H9 (cell line): ENCODE results near the gene DQX1. TPM values are rescaled to one million over a fixed set of nuclear protein-coding genes. Genes with fewer than 3 reads are reported as not detected.
"Not testable (repeated sequence)": the region's sequence is repeated elsewhere in the genome, so short reads cannot be mapped to it uniquely, and the experiment has no call there.

Experiments
- DNase-seq: peaks from one replicate; pipeline ENCODE4 v3.0.0-alpha.2; 2017
- H2AFZ ChIP-seq: one replicate; pipeline ENCODE4 v1.6.1; 2013; ENCODE audit warnings: mild to moderate bottlenecking, low read length, control low read depth, moderate library complexity
- H2AK5ac ChIP-seq: 2 replicates; pipeline ENCODE4 v1.6.1; 2013; ENCODE audit warnings: low read length, control low read depth, mixed read lengths; ENCODE audit not compliant: insufficient read length
- H2BK120ac ChIP-seq: one replicate; pipeline ENCODE4 v1.6.1; 2013; ENCODE audit warnings: low read depth, mild to moderate bottlenecking, low read length, control low read depth, inconsistent platforms; ENCODE audit not compliant: poor library complexity, severe bottlenecking
- H2BK12ac ChIP-seq: 2 replicates; pipeline ENCODE4 v1.6.1; 2013; ENCODE audit warnings: low read length, control low read depth, mixed read lengths, low read depth; ENCODE audit not compliant: insufficient read length
- H2BK15ac ChIP-seq: 2 replicates; pipeline ENCODE4 v1.6.1; 2013; ENCODE audit warnings: low read depth, low read length, control low read depth
- H2BK20ac ChIP-seq: one replicate; pipeline ENCODE4 v1.6.1; 2013; ENCODE audit warnings: low read depth, mild to moderate bottlenecking, low read length, control low read depth, inconsistent platforms; ENCODE audit not compliant: poor library complexity, severe bottlenecking
- H2BK5ac ChIP-seq: 2 replicates; pipeline ENCODE4 v1.6.1; 2013; ENCODE audit warnings: low read length, control low read depth, mixed read lengths; ENCODE audit not compliant: insufficient read length
- H3K14ac ChIP-seq: 2 replicates; pipeline ENCODE4 v1.6.1; 2013; ENCODE audit warnings: low read length, control low read depth; ENCODE audit not compliant: insufficient read depth
- H3K18ac ChIP-seq: 2 replicates; pipeline ENCODE4 v1.6.1; 2013; ENCODE audit warnings: low read depth, mild to moderate bottlenecking, mixed read lengths, low read length, control low read depth; ENCODE audit not compliant: insufficient read length
- H3K23ac ChIP-seq: 2 replicates; pipeline ENCODE4 v1.6.1; 2013; ENCODE audit warnings: low read length, control low read depth, mixed read lengths, low read depth; ENCODE audit not compliant: insufficient read length
- H3K23me2 ChIP-seq: 2 replicates; pipeline ENCODE4 v1.6.1; 2013; ENCODE audit warnings: low read depth, mild to moderate bottlenecking, mixed read lengths, low read length, control low read depth; ENCODE audit not compliant: insufficient read length, poor library complexity, severe bottlenecking
- H3K27ac ChIP-seq: 2 replicates; pipeline ENCODE4 v1.5.1; 2013; ENCODE audit warnings: low read length, control low read depth, mixed read lengths, low read depth; ENCODE audit not compliant: insufficient read length
- H3K27me3 ChIP-seq: 2 replicates; pipeline ENCODE4 v1.6.1; 2013; ENCODE audit warnings: low read length, control low read depth, inconsistent platforms; ENCODE audit not compliant: insufficient read depth
- H3K4ac ChIP-seq: 2 replicates; pipeline ENCODE4 v1.6.1; 2013; ENCODE audit warnings: low read depth, mild to moderate bottlenecking, control low read depth, inconsistent platforms, low read length, moderate library complexity
- H3K4me1 ChIP-seq: 2 replicates; pipeline ENCODE4 v1.6.1; 2013; ENCODE audit warnings: low read length, control low read depth, inconsistent platforms; ENCODE audit not compliant: insufficient read depth
- H3K4me2 ChIP-seq: 2 replicates; pipeline ENCODE4 v1.6.1; 2013; ENCODE audit warnings: low read length, control low read depth, mixed read lengths; ENCODE audit not compliant: insufficient read length, insufficient read depth
- H3K56ac ChIP-seq: 2 replicates; pipeline ENCODE4 v1.6.1; 2013; ENCODE audit warnings: low read depth, mild to moderate bottlenecking, mixed read lengths, low read length, control low read depth; ENCODE audit not compliant: insufficient read length
- H3K79me1 ChIP-seq: 2 replicates; pipeline ENCODE4 v1.6.1; 2013; ENCODE audit warnings: low read depth, mild to moderate bottlenecking, moderate library complexity, low read length, control low read depth, inconsistent platforms; ENCODE audit not compliant: insufficient read depth, poor library complexity, severe bottlenecking
- H3K79me2 ChIP-seq: 2 replicates; pipeline ENCODE4 v1.6.1; 2013; ENCODE audit warnings: low read length, control low read depth, inconsistent platforms; ENCODE audit not compliant: insufficient read depth
- H3K9ac ChIP-seq: 2 replicates; pipeline ENCODE4 v1.6.1; 2013; ENCODE audit warnings: low read length, control low read depth, mixed read lengths; ENCODE audit not compliant: insufficient read length; ENCODE audit errors: extremely low read depth
- H3K9me3 ChIP-seq: one replicate; pipeline ENCODE4 v1.6.1; 2013; ENCODE audit warnings: low read depth, low read length, inconsistent platforms; ENCODE audit not compliant: control insufficient read depth
- H3T11ph ChIP-seq: one replicate; pipeline ENCODE4 v1.6.1; 2013; ENCODE audit warnings: mild to moderate bottlenecking, low read length, control low read depth, inconsistent platforms
- H4K20me1 ChIP-seq: one replicate; pipeline ENCODE4 v1.6.1; 2013; ENCODE audit not compliant: control insufficient read depth, insufficient read length, insufficient read depth
- H4K5ac ChIP-seq: 2 replicates; pipeline ENCODE4 v1.6.1; 2013; ENCODE audit warnings: low read depth, mild to moderate bottlenecking, mixed read lengths, low read length, control low read depth; ENCODE audit not compliant: insufficient read length
- H4K8ac ChIP-seq: replicated peaks from 2 replicates; pipeline ENCODE4 v1.6.1; 2013; ENCODE audit warnings: low read length, control low read depth, mixed read lengths, low read depth; ENCODE audit not compliant: insufficient read length
- H4K91ac ChIP-seq: 2 replicates; pipeline ENCODE4 v1.6.1; 2013; ENCODE audit warnings: low read depth, mild to moderate bottlenecking, moderate library complexity, mixed read lengths, low read length, control low read depth; ENCODE audit not compliant: insufficient read length
- H3K27ac Mint-ChIP-seq, 3 experiments: 2 replicates in 2 of 3; 3 replicates in 1 of 3; pipeline ENCODE4 v1.8.0; 2020 to 2021; ENCODE audit warnings: mixed read lengths in 3 of 3, mild to moderate bottlenecking in 1 of 3, moderate library complexity in 1 of 3
- H3K27me3 Mint-ChIP-seq: 2 replicates; pipeline ENCODE4 v1.8.0; 2021; ENCODE audit warnings: low read depth, mild to moderate bottlenecking, moderate library complexity, mixed read lengths
- H3K36me3 Mint-ChIP-seq, 3 experiments: 2 replicates in 2 of 3; 3 replicates in 1 of 3; pipeline ENCODE4 v1.8.0; 2020 to 2021; ENCODE audit warnings: low read depth in 3 of 3, mixed read lengths in 3 of 3; ENCODE audit not compliant: insufficient read depth in 1 of 3
- H3K4me1 Mint-ChIP-seq, 2 experiments: 2 replicates each; pipeline ENCODE4 v1.8.0; 2020; ENCODE audit warnings: mixed read lengths in 2 of 2
- H3K4me3 Mint-ChIP-seq, 2 experiments: 2 replicates in 1 of 2; 3 replicates in 1 of 2; pipeline ENCODE4 v1.8.0; 2020 to 2021; ENCODE audit warnings: mild to moderate bottlenecking in 2 of 2, mixed read lengths in 2 of 2, moderate library complexity in 1 of 2
- H3K9me3 Mint-ChIP-seq, 2 experiments: 2 replicates in 1 of 2; 3 replicates in 1 of 2; pipeline ENCODE4 v1.8.0; 2020; ENCODE audit warnings: mild to moderate bottlenecking in 2 of 2, mixed read lengths in 2 of 2, moderate library complexity in 1 of 2
- WGBS: extraction: QIAGEN DNeasy Blood & Tissue Kit; methylation state at CpG from one replicate; pipeline ENCODE4 v1.1.7; 2013; ENCODE audit warnings: missing lambda C conversion rate, low lambda C conversion rate, mixed read lengths; ENCODE audit not compliant: insufficient read length; ENCODE audit errors: extremely low coverage; 5-methylcytosine and 5-hydroxymethylcytosine counted together
- total RNA-seq: library from RNA; stranded (reverse); gene quantifications from 2 replicates; pipeline ENCODE4 v1.2.1, GENCODE V29; 2021
- TF ChIP-seq, protein P1 (sequence below): fragments of 200-600 bp; sonication (generic); conservative IDR thresholded peaks from 3 replicates; pipeline ENCODE4 v1.8.0; 2021; ENCODE audit warnings: antibody characterized with exemption, mild to moderate bottlenecking

Gene DQX1
- total RNA-seq, 1 experiment from 2014 or later, result 0.98 TPM

DNA sequence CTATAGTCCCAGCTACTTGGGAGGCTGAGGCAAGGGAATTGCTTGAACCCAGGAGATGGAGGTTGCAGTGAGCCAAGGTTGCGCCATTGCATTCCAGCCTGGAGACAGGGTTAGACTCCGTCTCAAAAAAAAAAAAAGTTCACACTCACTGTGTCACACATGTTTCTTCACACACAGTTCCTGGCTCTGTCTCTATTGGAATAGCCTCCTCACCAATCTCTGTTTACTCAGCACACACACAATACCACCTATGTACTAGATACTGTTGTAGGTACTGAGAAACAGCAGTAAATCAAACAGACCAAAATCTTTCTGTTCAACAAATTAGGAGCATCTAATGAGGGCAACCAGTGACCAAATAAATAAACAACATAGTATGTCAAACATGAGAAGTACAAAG lies 39.9 kb downstream of the DQX1 start:
- Histone ChIP-seq H4K5ac (no peak overlapping the region), H2BK20ac (no peak overlapping the region), H3K23ac (no peak overlapping the region), H3K9me3 (no peaks in the 10 kb centered on the region), H4K91ac (no peak overlapping the region), H2BK120ac (no peak overlapping the region), H3K18ac (no peak overlapping the region), H3K79me1 (no peaks in the 10 kb centered on the region), H3K27ac (no peak overlapping the region), H3T11ph (no peak overlapping the region), H2AFZ (no peak overlapping the region), H3K56ac (no peak overlapping the region), H3K14ac (no peak overlapping the region), H2BK5ac (no peak overlapping the region), H3K23me2 (peaks cover 8% of the 10 kb centered on the region), H2AK5ac (no peak overlapping the region), H2BK12ac (no peak overlapping the region), H3K27me3 (no peaks in the 10 kb centered on the region), H4K20me1 (no peaks in the 10 kb centered on the region), H3K4ac (no peak overlapping the region), H4K8ac (no peak overlapping the region), H2BK15ac (no peak overlapping the region), H3K9ac (no peak overlapping the region), H3K79me2 (no peaks in the 10 kb centered on the region), H3K4me2 (no peak overlapping the region), H3K4me1 (no peaks in the 10 kb centered on the region)
- WGBS, result no CpG with 5 or more reads among the region's 2 CpGs
- no peak overlapping the region for H3K27ac Mint-ChIP-seq
- H3K4me1 Mint-ChIP-seq, result peaks cover 5 to 9% of the 10 kb centered on the region in 2 experiments
- TF ChIP-seq, protein P1, sequence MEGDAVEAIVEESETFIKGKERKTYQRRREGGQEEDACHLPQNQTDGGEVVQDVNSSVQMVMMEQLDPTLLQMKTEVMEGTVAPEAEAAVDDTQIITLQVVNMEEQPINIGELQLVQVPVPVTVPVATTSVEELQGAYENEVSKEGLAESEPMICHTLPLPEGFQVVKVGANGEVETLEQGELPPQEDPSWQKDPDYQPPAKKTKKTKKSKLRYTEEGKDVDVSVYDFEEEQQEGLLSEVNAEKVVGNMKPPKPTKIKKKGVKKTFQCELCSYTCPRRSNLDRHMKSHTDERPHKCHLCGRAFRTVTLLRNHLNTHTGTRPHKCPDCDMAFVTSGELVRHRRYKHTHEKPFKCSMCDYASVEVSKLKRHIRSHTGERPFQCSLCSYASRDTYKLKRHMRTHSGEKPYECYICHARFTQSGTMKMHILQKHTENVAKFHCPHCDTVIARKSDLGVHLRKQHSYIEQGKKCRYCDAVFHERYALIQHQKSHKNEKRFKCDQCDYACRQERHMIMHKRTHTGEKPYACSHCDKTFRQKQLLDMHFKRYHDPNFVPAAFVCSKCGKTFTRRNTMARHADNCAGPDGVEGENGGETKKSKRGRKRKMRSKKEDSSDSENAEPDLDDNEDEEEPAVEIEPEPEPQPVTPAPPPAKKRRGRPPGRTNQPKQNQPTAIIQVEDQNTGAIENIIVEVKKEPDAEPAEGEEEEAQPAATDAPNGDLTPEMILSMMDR, result no peak
- no peak for DNase-seq
- H3K27me3 Mint-ChIP-seq, result no peaks in the 10 kb centered on the region
- no peaks in the 10 kb centered on the region for H3K9me3 Mint-ChIP-seq
- peaks cover 14 to 41% (median 34%) of the 10 kb centered on the region in 3 experiments for H3K36me3 Mint-ChIP-seq
- no peak overlapping the region for H3K4me3 Mint-ChIP-seq

DNA sequence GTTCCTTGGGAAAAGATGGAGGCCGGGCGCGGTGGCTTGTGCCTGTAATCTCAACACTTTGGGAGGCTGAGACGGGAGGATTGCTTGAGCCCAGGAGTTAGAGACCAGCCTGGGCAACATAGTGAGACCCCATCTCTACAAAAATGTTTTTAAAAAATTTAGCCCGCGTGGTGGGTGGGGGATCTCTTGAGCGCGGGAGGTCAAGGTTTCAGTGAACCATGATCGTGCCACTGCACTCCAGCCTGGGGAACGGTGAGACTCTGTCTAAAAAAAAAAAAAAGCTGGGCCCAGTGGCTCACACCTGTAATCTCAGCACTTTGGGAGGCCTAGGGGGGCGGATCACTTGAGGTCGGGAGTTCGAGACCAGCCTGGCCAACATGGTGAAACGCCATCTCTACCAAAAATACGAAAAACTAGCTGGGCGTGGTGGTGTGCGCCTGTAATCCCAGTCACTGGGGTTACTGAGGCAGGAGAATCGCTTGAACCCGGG lies 42.3 kb downstream of the DQX1 start:
- Mint-ChIP-seq H3K4me3 (peak overlapping the region; percentile 100), H3K27ac (peak overlapping the region in 2 of 3 experiments; percentile 99; a peak in 4 of 7 replicates), H3K36me3 (peaks cover 4 to 46% (median 35%) of the 10 kb centered on the region in 3 experiments), H3K4me1 (peaks cover 9 to 13% of the 10 kb centered on the region in 2 experiments)
- H3K4me1 ChIP-seq, DNase-seq, H3K23me2 ChIP-seq, H3K14ac ChIP-seq, H4K91ac ChIP-seq, H3T11ph ChIP-seq, H3K23ac ChIP-seq, H4K20me1 ChIP-seq, H2BK12ac ChIP-seq, H4K8ac ChIP-seq, H2AFZ ChIP-seq, H3K56ac ChIP-seq, H2AK5ac ChIP-seq, H3K18ac ChIP-seq, H3K27me3 ChIP-seq, H3K9me3 Mint-ChIP-seq, H3K27me3 Mint-ChIP-seq, H3K4ac ChIP-seq, H2BK20ac ChIP-seq, H3K9me3 ChIP-seq, H2BK5ac ChIP-seq, H3K27ac ChIP-seq, H3K79me1 ChIP-seq, H4K5ac ChIP-seq, H3K79me2 ChIP-seq, H2BK120ac ChIP-seq, H2BK15ac ChIP-seq: not testable (repeated sequence)
- Histone ChIP-seq H3K9ac (peak overlapping the region; percentile 30), H3K4me2 (peak overlapping the region; percentile 81)
- no CpG with 5 or more reads among the region's 19 CpGs for WGBS
